KMS-11 (cell line): ENCODE measurements around the gene MRPL23.

ENCODE experiments used
- H2AFZ ChIP-seq: fragments of 200-600 bp; sonication (generic); 2 replicates; pipeline ENCODE4 v1.6.1; 2016; ENCODE audit warnings: antibody characterized with exemption, mixed run types, low read depth
- H3K27ac ChIP-seq: fragments of 200-600 bp; sonication (generic); 2 replicates; pipeline ENCODE4 v1.6.1; 2016; ENCODE audit warnings: mild to moderate bottlenecking, mixed run types
- H3K27me3 ChIP-seq: fragments of 200-600 bp; sonication (generic); 2 replicates; pipeline ENCODE4 v1.6.1; 2017; ENCODE audit warnings: mild to moderate bottlenecking, low read depth, mixed run types, moderate library complexity; ENCODE audit not compliant: insufficient read depth
- H3K36me3 ChIP-seq: fragments of 200-600 bp; sonication (generic); 2 replicates; pipeline ENCODE4 v1.6.1; 2017; ENCODE audit warnings: mild to moderate bottlenecking, mixed run types; ENCODE audit not compliant: insufficient read depth
- H3K4me1 ChIP-seq: fragments of 200-600 bp; sonication (generic); 2 replicates; pipeline ENCODE4 v1.6.1; 2016; ENCODE audit warnings: mild to moderate bottlenecking, low read depth, mixed run types; ENCODE audit not compliant: poor library complexity, severe bottlenecking
- H3K4me2 ChIP-seq: fragments of 200-600 bp; sonication (generic); 2 replicates; pipeline ENCODE4 v1.7.0; 2016; ENCODE audit warnings: mild to moderate bottlenecking, mixed run types
- H3K4me3 ChIP-seq: fragments of 200-600 bp; sonication (generic); IDR thresholded peaks from 2 replicates; pipeline ENCODE4 v1.6.1; 2017; ENCODE audit warnings: low read depth, low read length, mixed read lengths; ENCODE audit not compliant: insufficient read depth
- H3K79me2 ChIP-seq: fragments of 200-600 bp; sonication (generic); 2 replicates; pipeline ENCODE4 v1.6.1; 2016; ENCODE audit warnings: low read depth, mixed run types; ENCODE audit not compliant: insufficient read depth
- H3K9ac ChIP-seq: fragments of 200-600 bp; sonication (generic); 2 replicates; pipeline ENCODE4 v1.6.1; 2016; ENCODE audit warnings: mild to moderate bottlenecking, mixed run types
- H4K20me1 ChIP-seq: fragments of 200-600 bp; sonication (generic); 2 replicates; pipeline ENCODE4 v1.6.1; 2016; ENCODE audit warnings: mild to moderate bottlenecking, mixed run types; ENCODE audit not compliant: insufficient read depth
- CTCF ChIP-seq: fragments of 200-600 bp; sonication (generic); conservative IDR thresholded peaks from 2 replicates; pipeline ENCODE4 v1.6.1; 2017; ENCODE audit warnings: low read depth, mild to moderate bottlenecking, antibody characterized with exemption, low read length, moderate library complexity, mixed read lengths

MRPL23 gene

GRCh38 chr11:1917523-1918435 lies 29.4 kb upstream of the MRPL23 start:
- no peaks in the 10 kb centered on the region for H3K36me3 ChIP-seq
- H3K27ac ChIP-seq: no peak overlapping the region
- H3K79me2 ChIP-seq: no peaks in the 10 kb centered on the region
- no peak overlapping the region for H3K4me3 ChIP-seq
- no peaks in the 10 kb centered on the region for H3K4me1 ChIP-seq
- 0 out of 2 replicates have a peak, but pooled peaks have one; percentile 25 for TF ChIP-seq CTCF
- H3K27me3 ChIP-seq: peaks cover 61% of the 10 kb centered on the region
- no peak overlapping the region for H2AFZ ChIP-seq
- H3K9ac ChIP-seq: no peak overlapping the region
- H3K4me2 ChIP-seq: no peak overlapping the region
- H4K20me1 ChIP-seq: no peaks in the 10 kb centered on the region

DNA sequence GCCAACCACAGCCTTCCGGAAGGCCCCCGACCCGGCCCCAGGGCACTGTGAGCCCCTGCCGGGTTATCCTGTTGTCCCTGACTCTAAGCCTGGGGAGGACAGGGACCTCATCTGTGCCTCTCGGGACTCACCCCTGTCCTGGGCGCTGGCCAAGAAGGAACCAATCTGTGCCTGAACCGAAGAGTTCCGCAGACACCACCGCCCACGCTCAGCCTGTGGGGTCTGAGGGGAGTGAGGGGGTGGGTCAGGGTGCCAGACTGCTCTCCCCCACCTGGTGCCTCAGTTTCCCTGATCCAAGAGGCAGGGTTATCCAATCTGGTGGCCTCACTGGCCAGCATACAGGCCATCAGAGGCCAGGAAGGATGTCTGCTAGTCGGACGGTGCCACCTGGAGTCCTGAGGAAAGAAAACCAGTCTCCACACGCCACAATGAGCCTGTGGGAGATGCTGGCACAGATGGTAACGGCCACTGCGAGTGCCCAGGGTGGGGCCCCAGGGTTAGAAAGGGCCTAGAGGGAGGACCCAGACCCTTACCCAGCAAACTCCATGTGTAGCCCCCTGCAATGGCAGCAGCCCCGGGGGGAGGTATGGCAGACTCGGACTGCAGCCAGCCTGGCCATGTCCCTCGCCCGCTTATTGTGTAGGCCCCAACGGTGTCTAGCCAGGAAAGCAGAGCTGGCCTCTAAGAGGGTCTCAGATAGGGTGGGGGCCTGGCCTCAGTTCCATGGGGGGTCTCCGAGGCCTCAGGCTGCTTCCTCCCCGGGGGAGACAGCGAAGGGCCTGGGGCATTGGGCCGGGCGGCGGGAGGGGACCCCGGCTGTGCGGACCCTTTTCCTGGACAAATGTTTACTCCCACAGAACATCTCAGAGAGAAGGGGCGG lies 28.5 kb upstream of the MRPL23 start:
- TF ChIP-seq CTCF: no peak
- H3K4me1 ChIP-seq: no peaks in the 10 kb centered on the region
- H4K20me1 ChIP-seq: no peaks in the 10 kb centered on the region
- no peaks in the 10 kb centered on the region for H3K79me2 ChIP-seq
- no peaks in the 10 kb centered on the region for H3K36me3 ChIP-seq
- H3K9ac ChIP-seq: no peak overlapping the region
- peaks cover 61% of the 10 kb centered on the region for H3K27me3 ChIP-seq
- H3K27ac ChIP-seq: no peak overlapping the region
- H2AFZ ChIP-seq: no peak overlapping the region
- H3K4me2 ChIP-seq: no peak overlapping the region
- no peak overlapping the region for H3K4me3 ChIP-seq

- no peak within 1 kb of the TSS for H3K27ac ChIP-seq
- no peak within 1 kb of the TSS for H2AFZ ChIP-seq
- H3K4me1 ChIP-seq: no peaks in the 10 kb centered on the region
- no peaks in the 10 kb centered on the region for H3K79me2 ChIP-seq
- no peaks in the 10 kb centered on the region for H3K36me3 ChIP-seq
- TF ChIP-seq CTCF: no peak
- no peak within 1 kb of the TSS for H3K9ac ChIP-seq
- no peaks in the 10 kb centered on the region for H4K20me1 ChIP-seq
- H3K4me2 ChIP-seq: no peak within 1 kb of the TSS
- no peak within 1 kb of the TSS for H3K4me3 ChIP-seq
- H3K27me3 ChIP-seq: peaks cover 70% of the 10 kb centered on the region
Measured at GRCh38 chr11:1919391-1920127, 27.6 kb upstream of the MRPL23 start, which contains the start of gene TNNT3. TNNT3 (plus strand) TSS chr11:1919703; CDS start chr11:1922875, 3,172 bp downstream.
